AG20443 (cell line): ENCODE results near the gene GMPPA.

Experiments used
- DNase-seq: peaks from one replicate; pipeline ENCODE4 v3.0.0; 2012; ENCODE audit warnings: low spot score, mixed read lengths

The GMPPA gene

GRCh38 chr2:219498280-219499057 is at the start of gene GMPPA:
TSS of gene GMPPA (plus strand) at chr2:219498891. CDS start at chr2:219499976, 1,085 bp downstream.
- DNase-seq, result peak; percentile 96

GRCh38 chr2:219449609-219450008 is 49.1 kb upstream of the GMPPA start:
- DNase-seq, result no peak

GRCh38 chr2:219451661-219452360 is 46.9 kb upstream of the GMPPA start:
- no peak for DNase-seq

- peak; percentile 96 for DNase-seq
Measured at GRCh38 chr2:219452361-219453317, 46.1 kb upstream of the GMPPA start.

GRCh38 chr2:219453671-219454590 is 44.8 kb upstream of the GMPPA start:
- DNase-seq, result peak; percentile 80

GRCh38 chr2:219455581-219455980 is 43.1 kb upstream of the GMPPA start:
- no peak for DNase-seq

GRCh38 chr2:219457784-219458369 is 40.8 kb upstream of the GMPPA start:
- no peak for DNase-seq

GRCh38 chr2:219458996-219459395 is 39.7 kb upstream of the GMPPA start:
- no peak for DNase-seq

GRCh38 chr2:219459460-219460311 is 39.0 kb upstream of the GMPPA start:
- DNase-seq, result peak; percentile 91

- peak; percentile 60 for DNase-seq
Measured at GRCh38 chr2:219460424-219460926, 38.2 kb upstream of the GMPPA start.

- DNase-seq, result no peak
Measured at GRCh38 chr2:219461047-219461514, 37.6 kb upstream of the GMPPA start.

GRCh38 chr2:219461669-219462068 is 37.0 kb upstream of the GMPPA start:
- DNase-seq, result no peak

- no peak for DNase-seq
Measured at GRCh38 chr2:219462349-219462748, 36.3 kb upstream of the GMPPA start.

GRCh38 chr2:219464286-219465032 is 34.2 kb upstream of the GMPPA start:
- DNase-seq, result no peak

GRCh38 chr2:219465659-219466561 is 32.8 kb upstream of the GMPPA start:
- DNase-seq, result no peak

GRCh38 chr2:219466816-219467735 is 31.6 kb upstream of the GMPPA start:
- no peak for DNase-seq

- no peak for DNase-seq
Measured at GRCh38 chr2:219467736-219468075, 31.0 kb upstream of the GMPPA start.
